ENCODE measurements around the gene TMPRSS4.
"Not testable (repeated sequence)": the region's sequence is repeated elsewhere in the genome, so short reads cannot be mapped to it uniquely, and the experiment has no call there.

TMPRSS4 gene

DNA sequence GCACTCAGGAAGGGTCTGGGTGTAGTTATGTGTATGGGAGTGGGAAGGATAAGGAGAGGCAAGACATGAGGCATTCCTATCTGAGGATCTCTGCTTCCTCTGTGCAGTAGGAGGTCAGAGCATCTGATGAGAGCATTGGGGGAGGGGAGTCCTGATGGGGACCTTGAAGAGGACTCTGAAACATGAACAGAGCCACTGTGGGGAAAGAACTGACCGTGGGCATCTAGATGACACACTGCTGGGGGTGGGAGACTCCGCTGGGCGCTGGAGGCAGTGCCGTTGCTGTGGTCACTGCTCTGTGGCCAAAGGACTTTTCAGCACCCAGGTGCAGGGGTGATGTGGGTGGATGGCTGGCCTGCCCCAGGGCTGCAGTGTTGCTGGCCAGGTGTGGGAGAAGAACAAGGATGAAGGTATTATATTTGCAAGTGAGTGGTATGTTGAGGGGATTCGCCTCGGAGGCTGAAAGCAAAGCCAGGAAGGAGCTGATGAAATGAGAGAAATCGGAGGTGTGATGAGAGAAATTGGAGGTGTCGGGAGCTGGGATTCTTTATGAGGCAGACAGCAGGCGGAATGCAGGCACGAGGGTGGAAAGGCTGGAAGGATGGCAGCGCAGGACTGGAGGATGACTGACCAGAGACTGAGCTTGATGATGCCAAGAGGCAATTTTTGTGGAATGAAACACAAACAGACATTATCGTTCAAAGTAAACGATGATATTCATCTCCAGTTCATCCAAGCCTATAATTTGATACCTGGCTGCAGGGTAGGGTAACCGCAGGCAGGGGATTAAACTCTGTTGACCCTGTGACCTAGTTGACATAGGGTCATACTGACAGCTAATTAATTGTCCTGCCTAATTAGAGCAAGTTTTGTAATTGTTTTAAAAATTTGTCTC lies 19.4 kb upstream of the TMPRSS4 start:
- no peak for DNase-seq

DNA sequence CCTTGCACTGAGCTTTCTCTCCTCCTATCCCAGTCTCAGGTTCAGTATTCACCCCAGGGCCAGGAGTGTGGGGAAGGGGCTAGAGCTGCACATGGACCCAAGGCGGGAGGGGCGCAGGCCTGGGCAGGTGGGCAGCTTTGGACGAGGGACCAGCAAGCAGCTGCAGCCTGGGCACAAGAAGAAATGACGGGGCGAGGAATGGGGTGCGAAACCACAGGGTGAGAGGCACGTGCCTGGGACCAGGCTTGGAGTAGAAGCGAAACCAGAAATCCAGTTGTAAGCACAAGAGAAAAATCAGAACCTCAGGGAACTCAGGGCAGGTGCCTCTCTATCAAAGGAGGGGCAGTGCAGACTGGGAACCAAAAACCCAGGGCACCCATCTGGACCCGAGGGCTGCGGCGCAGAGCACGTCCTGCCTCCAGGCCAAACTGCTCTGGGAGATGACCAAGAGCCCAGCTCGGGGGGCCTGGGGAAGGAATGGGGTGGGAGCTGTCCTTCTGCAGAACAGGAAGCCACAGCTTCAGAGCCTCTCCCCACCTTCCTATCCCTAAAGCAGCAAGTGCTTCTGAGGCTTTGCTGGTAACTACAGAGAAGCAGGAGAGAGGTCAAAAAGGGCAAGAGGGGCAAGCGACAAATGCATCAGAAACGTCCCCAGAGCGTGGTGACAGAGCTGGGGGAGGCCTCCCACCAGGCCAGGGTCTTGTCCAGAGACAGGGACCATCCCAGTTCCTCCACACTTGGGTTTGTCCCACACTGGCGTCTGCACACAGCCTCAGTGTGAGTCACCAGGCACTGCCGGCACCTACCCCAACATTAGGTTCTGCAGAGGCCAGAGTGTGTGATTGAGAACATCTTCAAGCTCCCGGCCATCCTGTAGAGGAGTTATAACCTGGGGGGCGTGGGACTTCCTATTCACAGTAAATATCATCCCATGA lies 18.3 kb upstream of the TMPRSS4 start:
- no peak for DNase-seq

DNA sequence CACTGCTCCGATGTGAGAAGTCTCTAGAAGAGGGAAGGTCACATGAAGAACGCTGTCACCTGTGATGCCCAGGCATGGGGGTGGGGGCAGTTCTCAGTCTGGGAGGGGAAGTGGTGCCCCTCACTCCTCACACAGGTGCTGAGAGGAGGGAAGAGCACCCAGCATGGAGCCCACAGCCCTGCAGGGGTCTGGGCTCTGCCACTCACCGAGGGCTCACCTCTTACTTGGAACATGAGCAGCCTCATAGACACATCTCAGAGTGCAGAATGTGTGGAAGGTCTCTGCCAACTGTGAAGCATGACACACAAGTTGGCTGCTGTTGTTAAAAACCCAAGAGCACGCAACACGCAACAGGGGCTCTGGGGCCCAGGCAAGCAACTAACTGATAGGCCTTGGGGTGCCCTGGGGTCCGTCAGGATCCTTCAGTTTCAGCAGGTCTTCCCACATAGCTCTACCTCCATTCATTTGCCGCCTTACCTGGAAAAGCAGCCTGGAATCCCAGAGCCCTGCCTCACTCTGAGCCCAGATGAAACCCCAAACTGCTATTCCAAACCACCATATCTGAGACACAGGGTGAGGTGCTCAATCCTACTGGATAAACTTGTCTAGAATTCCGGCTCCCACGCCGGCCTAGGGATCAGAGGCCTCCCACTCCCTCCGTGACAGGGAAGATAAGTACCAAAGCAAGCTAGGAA lies 17.5 kb upstream of the TMPRSS4 start:
- no peak for DNase-seq

DNA sequence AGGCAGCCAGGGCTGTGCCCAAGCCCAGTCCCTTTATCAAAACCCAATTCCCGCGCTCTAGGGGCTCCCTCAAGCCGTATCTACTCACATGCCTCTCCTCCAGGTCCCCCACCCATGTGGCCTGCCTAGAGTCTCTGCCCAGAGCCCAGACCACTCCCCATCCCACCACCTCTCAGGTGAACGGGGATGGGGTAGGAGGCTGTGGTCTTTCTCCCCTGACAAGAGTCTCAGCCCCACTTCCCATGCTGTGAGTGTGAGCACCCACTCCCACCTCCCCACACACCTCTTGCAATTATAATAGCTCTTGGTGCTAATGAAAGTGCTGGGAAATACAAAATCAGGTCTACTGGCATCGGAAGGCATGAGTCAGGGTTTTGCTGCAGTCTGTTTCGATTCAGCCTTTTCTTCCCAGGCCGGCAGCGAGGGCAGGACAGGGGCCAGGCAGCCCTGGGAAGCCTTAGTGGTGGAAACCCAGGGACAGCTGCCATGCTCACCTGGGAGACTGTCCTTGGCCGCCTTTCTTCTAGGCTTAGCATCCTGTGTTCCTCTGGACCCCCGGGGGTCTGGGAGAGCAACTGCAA lies 16.7 kb upstream of the TMPRSS4 start:
- DNase-seq: no peak

DNA sequence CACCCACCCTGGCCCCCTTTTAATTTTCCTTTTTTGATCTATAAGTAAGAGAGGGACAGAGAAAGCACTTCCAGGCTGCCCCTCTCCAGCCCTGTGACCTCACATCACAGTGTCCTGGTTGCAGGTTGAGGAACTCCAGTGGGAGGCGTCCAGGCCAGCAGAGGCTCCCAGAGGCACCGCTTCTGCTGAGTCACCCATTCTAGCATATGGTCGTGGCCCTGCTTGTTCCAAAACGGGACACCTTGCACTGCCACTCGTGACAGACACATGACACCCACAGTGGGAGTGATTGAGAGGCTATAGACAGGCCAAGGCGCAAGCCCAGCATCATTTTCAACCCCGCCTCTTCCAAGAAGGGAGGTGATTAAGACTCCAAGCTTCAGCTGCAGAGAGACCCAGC lies 16.0 kb upstream of the TMPRSS4 start:
- no peak for DNase-seq

DNA sequence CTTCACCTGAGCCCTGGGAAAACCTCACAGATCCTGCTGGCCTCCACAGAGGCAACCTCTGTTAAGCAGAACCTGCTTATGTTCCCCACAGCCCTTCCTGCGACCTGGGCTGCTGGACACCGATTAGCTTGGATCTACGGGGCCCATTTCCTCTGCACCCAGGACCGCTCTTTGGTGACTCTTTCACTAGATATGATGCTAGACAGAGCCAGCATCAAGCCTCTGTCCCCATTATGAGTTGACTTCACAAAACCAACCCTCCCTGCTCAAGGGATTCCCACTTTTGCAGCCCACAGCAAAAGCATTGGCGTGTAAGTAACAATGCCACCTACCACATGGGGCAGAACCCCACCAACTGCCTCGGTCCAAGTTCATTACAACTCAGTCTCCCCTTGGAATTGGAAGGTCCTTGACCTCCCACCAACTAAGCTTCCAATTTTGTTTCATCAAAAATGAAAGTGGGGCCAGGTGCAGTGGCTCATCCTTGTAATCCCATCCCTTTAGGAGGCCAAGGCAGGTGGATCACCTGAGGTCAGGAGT lies 15.2 kb upstream of the TMPRSS4 start:
- DNase-seq: no peak

DNA sequence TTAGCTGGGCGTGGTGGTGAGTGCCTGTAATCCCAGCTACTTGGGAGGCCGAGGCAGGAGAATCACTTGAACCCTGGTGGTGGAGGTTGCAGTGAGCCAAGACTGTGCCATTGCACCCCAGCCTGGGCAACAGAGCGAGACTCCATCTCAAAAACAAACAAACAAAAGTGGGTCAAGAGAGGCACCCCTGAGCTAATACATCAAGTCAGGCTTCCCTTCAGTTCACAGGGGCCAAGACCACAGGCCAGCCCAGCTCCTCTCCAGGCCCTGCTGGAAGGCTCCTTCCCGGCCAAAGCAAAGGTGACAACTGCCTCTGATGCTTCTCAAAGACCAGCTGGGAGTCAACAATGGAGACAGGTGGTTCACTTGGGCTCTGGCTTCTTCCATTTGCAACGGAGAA lies 14.7 kb upstream of the TMPRSS4 start:
- not testable (repeated sequence) for DNase-seq

DNA sequence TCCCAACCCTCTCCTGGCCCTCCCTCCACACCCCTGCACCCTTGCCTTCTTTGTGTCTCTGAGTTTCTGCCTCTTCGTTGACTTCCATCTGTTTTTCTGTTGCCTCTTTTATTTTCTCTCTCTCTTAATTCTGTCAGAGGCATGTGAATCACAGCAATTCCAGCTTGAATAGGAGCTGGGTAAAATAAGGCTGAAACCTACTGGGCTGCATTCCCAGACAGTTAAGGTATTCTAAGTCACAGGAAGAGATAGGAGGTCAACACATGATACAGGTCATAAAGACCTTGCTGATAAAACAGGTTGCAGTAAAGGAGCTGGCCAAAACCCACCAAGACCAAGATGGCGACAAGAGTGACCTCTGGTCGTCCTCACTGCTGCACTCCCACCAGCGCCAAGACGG lies 14.2 kb upstream of the TMPRSS4 start:
- not testable (repeated sequence) for DNase-seq

DNA sequence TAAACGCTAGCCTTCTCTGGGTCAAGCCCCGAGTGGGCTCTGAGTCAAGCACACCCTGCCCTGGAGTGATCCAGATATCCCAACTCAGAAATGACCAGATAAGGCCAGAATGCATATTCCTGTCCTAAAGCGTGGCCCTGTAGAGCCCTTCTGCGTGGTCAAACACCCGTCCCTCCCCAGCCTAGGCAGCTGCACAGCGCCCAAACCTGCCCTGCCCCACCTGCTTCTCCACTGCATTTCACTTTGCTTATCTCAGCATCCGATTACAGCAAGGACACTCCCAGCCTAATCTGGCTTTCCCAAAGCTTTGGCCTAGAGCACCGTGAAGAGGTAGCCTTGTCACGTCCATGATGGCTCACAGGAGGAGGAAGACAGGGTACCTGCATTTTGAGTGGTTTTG lies 11.9 kb upstream of the TMPRSS4 start:
- DNase-seq: no peak

DNA sequence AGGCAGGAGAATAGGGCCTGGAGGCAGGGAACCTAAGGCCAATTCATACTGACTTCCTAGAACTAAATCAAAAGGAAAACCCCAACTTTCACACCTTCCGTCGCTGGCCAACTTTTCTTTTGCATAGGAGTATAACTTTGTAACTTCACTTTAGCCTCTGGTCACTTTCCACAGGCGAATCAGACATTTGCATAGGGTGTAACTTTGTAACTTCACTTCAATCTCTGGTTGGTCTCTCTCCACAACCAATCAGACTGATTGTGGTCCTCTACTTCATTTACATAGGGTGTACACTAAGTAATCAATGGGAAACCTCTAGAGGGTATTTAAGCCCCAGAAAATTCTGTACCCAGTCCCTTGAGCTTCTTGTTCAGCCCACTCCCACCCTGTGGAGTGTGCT lies 11.5 kb upstream of the TMPRSS4 start:
- no peak for DNase-seq

DNA sequence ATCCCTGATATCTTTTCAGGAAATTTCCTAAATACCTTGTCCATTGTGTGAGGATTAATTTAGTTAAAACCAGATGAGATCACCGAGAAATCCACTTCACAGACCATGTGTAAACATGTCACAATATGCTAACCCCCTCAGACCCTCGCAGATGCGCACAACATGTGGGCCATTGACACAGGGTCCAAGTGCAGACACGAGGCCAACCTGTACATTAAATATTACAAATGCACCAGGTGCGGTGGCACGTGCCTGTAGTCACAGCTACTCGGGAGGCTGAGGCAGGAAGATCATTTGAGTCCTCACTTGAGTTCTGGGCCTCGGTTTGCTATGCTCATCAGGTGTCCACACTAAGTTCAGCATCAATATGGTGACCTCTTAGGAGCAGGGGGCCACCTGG lies 9.9 kb upstream of the TMPRSS4 start:
- no peak for DNase-seq

DNA sequence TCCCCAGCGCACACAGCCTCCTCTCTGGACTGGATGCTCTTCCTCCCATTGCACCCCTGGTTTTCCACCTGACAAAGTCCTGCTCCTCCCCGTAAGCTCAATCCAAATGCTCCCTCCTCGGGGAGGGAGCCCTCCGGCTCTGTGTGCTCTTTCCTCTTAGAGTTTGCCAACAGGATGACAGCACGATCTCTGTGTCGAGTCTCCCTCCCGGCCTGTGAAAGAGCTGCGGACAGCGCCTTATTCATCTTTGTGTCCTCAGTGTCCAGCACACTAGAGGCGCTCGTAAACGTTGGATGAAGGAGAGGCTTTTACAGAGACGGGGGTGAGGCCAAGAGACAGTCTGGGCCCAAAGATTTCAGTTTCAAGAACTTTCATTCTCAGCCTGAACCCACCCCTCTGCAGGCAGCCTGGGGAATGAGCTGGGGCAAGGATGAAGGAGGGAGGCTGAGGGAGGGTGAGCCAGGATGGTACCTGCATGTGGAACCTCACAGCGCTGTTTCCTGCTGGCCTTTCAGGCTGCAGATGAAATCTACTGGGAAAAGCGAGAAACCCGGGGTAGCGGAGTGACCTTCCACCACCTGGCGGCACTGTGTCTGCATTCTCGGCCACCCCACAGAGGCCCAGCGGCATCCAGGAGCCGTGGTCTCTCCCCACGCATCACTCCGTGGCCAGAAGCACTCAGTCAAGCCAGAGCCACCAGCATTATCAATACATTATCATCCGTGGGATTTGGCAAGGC lies 8.5 kb upstream of the TMPRSS4 start:
- DNase-seq: peak; percentile 40

DNA sequence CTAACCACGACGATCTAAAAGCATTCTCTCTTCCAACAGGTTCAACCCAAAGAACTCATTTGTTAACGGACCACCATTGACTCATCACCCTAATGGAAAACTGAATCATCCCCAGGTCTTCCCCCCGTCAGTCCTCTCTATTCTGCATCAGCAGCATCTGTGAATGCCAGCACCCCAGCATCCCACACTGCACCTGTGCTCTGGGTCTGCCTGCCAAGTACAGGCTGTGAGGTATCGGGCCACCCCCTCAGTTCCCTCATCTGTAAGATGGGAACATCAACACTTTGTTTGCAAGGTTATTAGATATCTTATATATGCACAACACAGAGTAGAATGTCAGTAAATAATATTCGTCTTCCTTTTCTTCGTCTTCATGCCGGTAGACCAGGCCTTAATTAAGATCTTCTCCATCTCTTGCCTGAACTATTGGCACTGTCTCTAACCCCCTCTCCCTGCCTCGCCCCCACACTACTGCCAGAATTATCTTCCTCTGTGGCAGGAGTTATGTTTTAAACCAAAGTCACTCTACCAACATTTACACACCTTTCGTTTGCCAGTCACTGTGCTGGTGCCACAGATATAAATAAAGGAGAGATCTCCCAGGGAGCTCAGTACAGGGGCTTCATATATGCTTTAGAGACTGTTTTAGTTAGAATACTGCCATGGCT lies 7.8 kb upstream of the TMPRSS4 start:
- DNase-seq: no peak

DNA sequence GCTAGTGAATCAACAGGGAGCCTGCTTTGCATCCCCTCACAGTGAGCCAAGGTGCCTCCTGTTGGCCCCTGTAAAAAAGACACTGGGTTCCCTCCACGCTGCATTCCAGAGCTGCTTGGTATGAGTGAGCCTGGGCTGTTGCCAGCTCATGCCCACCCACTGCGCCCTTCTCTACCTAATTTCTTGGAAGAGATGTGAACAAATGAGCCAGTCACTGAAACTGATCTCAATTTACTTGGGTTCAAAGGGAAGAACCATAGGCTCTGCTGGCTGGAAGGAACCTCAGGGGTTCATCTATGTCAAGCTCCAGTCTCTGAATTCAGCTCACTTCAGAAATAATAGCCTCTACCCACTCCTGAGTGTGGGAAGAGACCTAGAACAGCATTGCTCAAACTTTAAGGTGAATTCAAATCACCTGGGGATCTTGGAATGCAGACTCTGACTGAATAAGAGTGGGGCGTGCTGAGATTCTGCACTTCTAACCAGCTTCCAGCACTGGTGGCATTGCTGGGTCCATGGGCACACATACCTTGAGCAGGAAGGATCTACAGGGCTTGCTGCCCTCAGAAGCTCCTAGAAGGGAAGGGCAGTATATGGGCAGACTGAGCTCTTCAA lies 5.4 kb upstream of the TMPRSS4 start:
- DNase-seq: no peak

DNA sequence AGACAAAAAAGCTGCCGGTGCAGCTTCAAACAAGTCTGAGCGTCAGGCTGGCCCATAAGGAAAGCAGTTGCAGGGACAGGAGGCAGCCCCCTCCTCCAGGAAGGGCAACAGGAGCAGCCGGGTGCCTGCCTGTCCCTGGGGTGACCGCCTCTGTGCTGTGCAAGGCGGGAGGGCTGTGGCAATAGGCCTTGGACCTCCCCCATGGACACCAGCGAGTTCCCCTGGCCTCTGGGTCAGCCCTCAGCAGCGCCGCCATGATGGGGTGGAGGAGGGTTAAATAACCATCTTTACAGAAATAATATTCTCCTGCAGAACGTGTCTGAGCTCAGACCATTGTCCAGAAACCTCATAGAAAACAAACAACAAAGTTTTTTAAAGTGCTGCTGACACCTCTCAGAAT lies 3.3 kb upstream of the TMPRSS4 start:
- no peak for DNase-seq

DNA sequence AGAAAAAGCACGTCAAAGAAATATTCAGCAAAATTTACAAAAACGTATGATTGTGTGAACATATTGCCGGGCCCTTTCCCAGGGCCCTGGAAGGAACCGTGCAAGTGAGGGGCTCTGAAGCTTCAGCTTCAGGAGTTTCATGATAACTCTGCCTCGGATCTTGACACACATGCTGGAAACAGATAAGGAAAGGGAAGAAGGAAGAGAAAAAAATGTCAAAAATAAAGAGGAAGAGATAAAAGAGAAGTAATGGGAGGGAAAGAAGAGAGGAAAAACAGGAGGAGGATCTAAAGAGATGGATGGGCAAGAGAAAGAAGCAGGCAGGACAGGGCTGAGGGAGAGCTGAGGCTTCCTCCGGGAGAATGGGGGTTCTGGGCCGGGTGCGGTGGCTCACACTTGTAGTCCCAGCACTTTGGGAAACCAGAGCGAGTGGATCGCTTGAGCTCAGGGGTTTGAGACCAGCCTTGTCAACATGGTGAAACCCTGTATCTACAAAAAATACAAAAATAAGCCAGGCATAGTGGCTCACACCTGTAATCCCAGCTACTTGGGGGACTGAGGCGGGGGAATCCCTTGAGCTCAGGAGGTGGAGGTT lies 2.7 kb upstream of the TMPRSS4 start:
- no peak for DNase-seq

DNA sequence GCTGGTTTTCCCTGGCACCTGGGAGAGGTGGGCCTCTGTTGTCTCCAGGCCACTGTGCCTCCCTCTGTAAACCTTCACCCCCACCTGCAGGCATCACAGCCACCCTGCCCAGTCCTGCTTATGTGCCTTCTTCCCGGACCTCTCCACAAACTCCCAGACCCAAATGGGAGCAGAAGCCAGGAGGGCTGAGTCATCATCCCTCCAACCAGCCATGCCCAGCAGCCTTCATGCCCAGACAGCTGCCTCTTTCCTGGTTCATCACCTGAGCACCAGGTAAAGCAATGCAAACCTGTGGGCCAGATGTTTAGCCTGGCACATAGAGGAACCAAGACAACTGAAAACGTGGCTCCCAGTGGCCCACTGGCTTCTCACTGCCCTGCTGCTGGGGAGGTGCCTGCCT lies 2.1 kb upstream of the TMPRSS4 start:
- no peak for DNase-seq

DNA sequence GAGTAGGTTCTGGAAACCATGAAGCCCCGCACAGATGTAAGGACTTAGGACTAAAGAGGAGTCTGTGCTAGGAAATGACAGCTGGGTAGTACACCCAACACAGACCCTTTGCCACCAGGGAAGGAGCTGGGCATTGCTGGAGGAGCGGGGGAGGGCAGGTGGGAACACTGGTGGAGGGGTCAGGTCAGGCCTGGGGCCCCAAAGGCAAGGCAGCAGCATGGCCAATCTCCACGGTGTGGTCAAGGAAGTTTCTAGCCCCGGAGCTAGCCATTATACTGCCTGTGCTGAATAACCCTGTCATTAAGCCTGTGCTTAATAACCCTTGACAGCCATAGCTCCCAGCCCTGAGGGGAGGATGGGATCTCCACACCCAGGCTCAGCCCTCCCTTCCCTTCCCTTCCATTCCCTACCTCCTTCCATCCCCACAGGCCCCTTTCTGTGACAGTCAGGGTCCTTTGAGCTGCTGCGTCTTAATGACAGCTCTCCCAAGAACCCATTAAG lies 2.1 kb downstream of the TMPRSS4 start:
- DNase-seq: no peak

DNA sequence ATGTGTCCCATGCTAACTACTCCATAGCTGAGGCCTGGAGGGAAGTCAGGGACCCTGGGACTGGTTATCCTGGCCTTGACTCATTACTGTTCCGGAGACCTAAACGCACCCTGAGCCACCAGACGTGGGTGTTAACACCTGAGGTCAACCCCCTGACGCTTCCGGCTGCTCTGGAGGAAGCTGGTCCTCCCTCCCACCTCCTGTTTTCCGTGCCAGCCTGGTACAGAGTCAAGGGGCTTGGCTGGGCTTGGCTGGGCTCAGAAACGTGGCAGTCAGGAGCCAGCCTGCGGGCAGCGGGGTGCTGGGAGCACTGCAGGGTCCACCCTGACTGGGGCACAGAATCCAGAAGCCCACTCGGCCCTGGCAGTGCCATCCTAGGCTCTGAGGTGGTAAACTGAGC lies 2.6 kb downstream of the TMPRSS4 start:
- DNase-seq: no peak

DNA sequence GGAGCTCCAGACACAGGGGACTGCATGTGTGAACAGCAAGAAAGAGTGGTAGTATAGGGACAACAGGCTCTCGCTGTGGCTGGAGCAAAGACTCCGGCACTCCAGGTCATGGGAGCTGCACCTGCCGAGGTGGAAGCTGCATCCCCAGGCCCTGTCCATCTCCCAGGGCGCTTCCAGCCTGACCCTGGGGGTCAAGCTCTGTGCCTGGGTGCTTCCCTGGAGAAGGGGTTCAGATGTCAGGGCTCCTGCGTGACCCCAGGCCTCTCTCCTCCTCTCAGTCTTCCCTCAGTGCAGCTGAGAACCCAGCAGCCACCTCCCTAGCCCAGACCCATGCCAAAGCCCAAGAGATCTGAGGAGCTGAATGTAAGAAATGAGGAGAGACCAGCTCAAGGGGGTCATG lies 3.4 kb downstream of the TMPRSS4 start:
- DNase-seq: no peak

Data from 8988T (cell line).